ENCODE measurements around the gene RMND1. TPM values are rescaled to one million over a fixed set of nuclear protein-coding genes. Genes with fewer than 3 reads are reported as not detected.

Gene RMND1
- total RNA-seq, 3 donors from 2014 or later (not counting 1 experiment from before 2014, with no cell fraction given), result 10.6 to 14.7 (median 11.3) TPM

GRCh38 chr6:151488226-151488625, 36.3 kb upstream of the RMND1 start:
- H3K4me1 Mint-ChIP-seq, result no peaks in the 10 kb centered on the region
- 83% methylated on average over 2 of the region's 2 CpGs for WGBS (ENCODE audit: insufficient coverage)
- ATAC-seq, result no peak

GRCh38 chr6:151483994-151484393, 32.1 kb upstream of the RMND1 start:
- intact Hi-C loops (cut with micrococcal nuclease), result no loop called here
- Mint-ChIP-seq H3K4me1 (peaks cover 18 to 20% of the 10 kb centered on the region in 2 donors), H3K9me3 (no peaks in the 10 kb centered on the region), H3K27ac (no peak overlapping the region), H3K36me3 (no peaks in the 10 kb centered on the region), H3K27me3 (ENCODE audit: low read depth in 2 of 2) (peaks cover 0 to 6% of the 10 kb centered on the region in 2 donors), H3K4me3 (no peak overlapping the region)
- ATAC-seq (no peak), DNase-seq (no peak)
- H3K4me3 ChIP-seq (ENCODE audit: low read length), result no peak overlapping the region
- H3K36me3 ChIP-seq (ENCODE audit: control insufficient read depth, insufficient read depth, low read length), result no peaks in the 10 kb centered on the region
- H3K27me3 ChIP-seq (ENCODE audit: control insufficient read depth, insufficient read depth, low read length), result no peaks in the 10 kb centered on the region
- H3K4me1 ChIP-seq (ENCODE audit: control insufficient read depth, insufficient read depth, low read length), result peaks cover 8% of the 10 kb centered on the region
- H3K27ac ChIP-seq (ENCODE audit: low read length), result no peak overlapping the region
- TF ChIP-seq, protein P1, sequence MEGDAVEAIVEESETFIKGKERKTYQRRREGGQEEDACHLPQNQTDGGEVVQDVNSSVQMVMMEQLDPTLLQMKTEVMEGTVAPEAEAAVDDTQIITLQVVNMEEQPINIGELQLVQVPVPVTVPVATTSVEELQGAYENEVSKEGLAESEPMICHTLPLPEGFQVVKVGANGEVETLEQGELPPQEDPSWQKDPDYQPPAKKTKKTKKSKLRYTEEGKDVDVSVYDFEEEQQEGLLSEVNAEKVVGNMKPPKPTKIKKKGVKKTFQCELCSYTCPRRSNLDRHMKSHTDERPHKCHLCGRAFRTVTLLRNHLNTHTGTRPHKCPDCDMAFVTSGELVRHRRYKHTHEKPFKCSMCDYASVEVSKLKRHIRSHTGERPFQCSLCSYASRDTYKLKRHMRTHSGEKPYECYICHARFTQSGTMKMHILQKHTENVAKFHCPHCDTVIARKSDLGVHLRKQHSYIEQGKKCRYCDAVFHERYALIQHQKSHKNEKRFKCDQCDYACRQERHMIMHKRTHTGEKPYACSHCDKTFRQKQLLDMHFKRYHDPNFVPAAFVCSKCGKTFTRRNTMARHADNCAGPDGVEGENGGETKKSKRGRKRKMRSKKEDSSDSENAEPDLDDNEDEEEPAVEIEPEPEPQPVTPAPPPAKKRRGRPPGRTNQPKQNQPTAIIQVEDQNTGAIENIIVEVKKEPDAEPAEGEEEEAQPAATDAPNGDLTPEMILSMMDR (IDR thresholded peaks at IDR 0.05), result no peak
- H3K9me3 ChIP-seq (ENCODE audit: control insufficient read depth, insufficient read depth, low read length), result no peaks in the 10 kb centered on the region

More at GRCh38 chr6:151488226-151488625, 36.3 kb upstream of the RMND1 start:
- Mint-ChIP-seq H3K4me3 (no peak overlapping the region), H3K36me3 (no peaks in the 10 kb centered on the region), H3K27me3 (ENCODE audit: low read depth in 2 of 2) (peaks cover 6 to 21% of the 10 kb centered on the region in 2 donors), H3K9me3 (no peaks in the 10 kb centered on the region), H3K27ac (no peak overlapping the region)
- TF ChIP-seq, protein P1 (IDR thresholded peaks at IDR 0.05), result no peak
- Histone ChIP-seq H3K9me3 (ENCODE audit: control insufficient read depth, insufficient read depth, low read length) (no peaks in the 10 kb centered on the region), H3K27me3 (ENCODE audit: control insufficient read depth, insufficient read depth, low read length) (peaks cover under 1% of the 10 kb centered on the region), H3K27ac (ENCODE audit: low read length) (no peak overlapping the region), H3K36me3 (ENCODE audit: control insufficient read depth, insufficient read depth, low read length) (no peaks in the 10 kb centered on the region), H3K4me1 (ENCODE audit: control insufficient read depth, insufficient read depth, low read length) (no peaks in the 10 kb centered on the region), H3K4me3 (ENCODE audit: low read length) (no peak overlapping the region)
- DNase-seq, result no peak
- intact Hi-C loops (cut with micrococcal nuclease), result no loop called here

DNA sequence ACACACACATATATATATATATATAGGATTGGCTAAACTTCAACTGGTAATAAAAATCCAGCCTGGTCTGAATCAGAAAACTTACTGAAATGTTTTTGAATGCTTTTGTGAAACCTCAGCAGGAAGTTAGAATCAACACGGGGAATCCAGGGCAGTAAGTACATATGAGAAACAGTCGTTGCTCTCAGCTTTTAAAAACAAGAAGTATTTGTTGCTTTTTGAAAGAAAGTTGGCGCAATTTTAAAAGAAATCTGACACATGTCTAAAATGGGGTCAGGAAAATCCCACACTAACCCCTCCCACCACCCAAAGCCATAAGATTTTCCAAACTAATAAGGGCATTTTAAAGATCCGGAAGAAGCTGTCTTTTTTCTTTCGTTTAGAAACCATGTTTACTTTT, 30.4 kb upstream of the RMND1 start:
- Mint-ChIP-seq H3K4me3 (peak overlapping the region; percentile 74), H3K4me1 (peaks cover 18 to 20% of the 10 kb centered on the region in 2 donors), H3K27ac (peak overlapping the region; percentile 78 to 82), H3K27me3 (ENCODE audit: low read depth in 2 of 2) (no peaks in the 10 kb centered on the region), H3K9me3 (no peaks in the 10 kb centered on the region), H3K36me3 (no peaks in the 10 kb centered on the region)
- ATAC-seq (peak in 2 of 3 donors; percentile 52 to 63), DNase-seq (peak in 1 of 2 donors; percentile 47)
- no peaks in the 10 kb centered on the region for H3K36me3 ChIP-seq (ENCODE audit: control insufficient read depth, insufficient read depth, low read length)
- intact Hi-C loops (cut with micrococcal nuclease), result no loop called here
- H3K4me1 ChIP-seq (ENCODE audit: control insufficient read depth, insufficient read depth, low read length), result peaks cover 8% of the 10 kb centered on the region
- no peaks in the 10 kb centered on the region for H3K9me3 ChIP-seq (ENCODE audit: control insufficient read depth, insufficient read depth, low read length)
- peak overlapping the region; percentile 28 for H3K27ac ChIP-seq (ENCODE audit: low read length)
- TF ChIP-seq, protein P1 (IDR thresholded peaks at IDR 0.05), result no peak
- no peak overlapping the region for H3K4me3 ChIP-seq (ENCODE audit: low read length)
- no peaks in the 10 kb centered on the region for H3K27me3 ChIP-seq (ENCODE audit: control insufficient read depth, insufficient read depth, low read length)
- WGBS (ENCODE audit: insufficient coverage), result 4% methylated on average over 4 of the region's 5 CpGs

- no peaks in the 10 kb centered on the region for H3K27me3 ChIP-seq (ENCODE audit: control insufficient read depth, insufficient read depth, low read length)
- H3K27ac Mint-ChIP-seq, result peak overlapping the region; percentile 78 to 82
- ATAC-seq (peak in 2 of 3 donors; percentile 44 to 59), DNase-seq (peak in 1 of 2 donors; percentile 11)
- H3K9me3 Mint-ChIP-seq, result no peaks in the 10 kb centered on the region
- peak overlapping the region; percentile 42 for H3K27ac ChIP-seq (ENCODE audit: low read length)
- peaks cover 18 to 20% of the 10 kb centered on the region in 2 donors for H3K4me1 Mint-ChIP-seq
- TF ChIP-seq, protein P1 (IDR thresholded peaks at IDR 0.05), result no peak
- H3K27me3 Mint-ChIP-seq (ENCODE audit: low read depth in 2 of 2), result no peaks in the 10 kb centered on the region
- H3K36me3 Mint-ChIP-seq, result no peaks in the 10 kb centered on the region
- peak overlapping the region; percentile 47 for H3K4me3 Mint-ChIP-seq
- intact Hi-C loops (cut with micrococcal nuclease), result no loop called here
- no peak overlapping the region for H3K4me3 ChIP-seq (ENCODE audit: low read length)
- H3K4me1 ChIP-seq (ENCODE audit: control insufficient read depth, insufficient read depth, low read length), result peaks cover 8% of the 10 kb centered on the region
- no peaks in the 10 kb centered on the region for H3K36me3 ChIP-seq (ENCODE audit: control insufficient read depth, insufficient read depth, low read length)
- no peaks in the 10 kb centered on the region for H3K9me3 ChIP-seq (ENCODE audit: control insufficient read depth, insufficient read depth, low read length)
These were observed 29.9 kb upstream of the RMND1 start for GRCh38 chr6:151481786-151482185.

All from natural killer cell (primary cell).